GM23338 (cell line): Measurements from ENCODE around the gene HDAC8.

ENCODE experiments used
- EZH2 ChIP-seq: fragments of 200-600 bp; sonication (generic); IDR thresholded peaks from one replicate; pipeline ENCODE4 v1.8.0; 2017; ENCODE audit warnings: antibody characterized with exemption, mild to moderate bottlenecking, low read depth; ENCODE audit not compliant: unreplicated experiment
- NANOG ChIP-seq: IDR thresholded peaks from 2 replicates; pipeline ENCODE4 v1.6.1; 2016; ENCODE audit warnings: antibody characterized with exemption, borderline replicate concordance
- POLR2AphosphoS5 ChIP-seq: IDR thresholded peaks from 2 replicates; pipeline ENCODE4 v1.6.1; 2016; ENCODE audit warnings: antibody characterized with exemption, low read depth
- STAT1 ChIP-seq: IDR thresholded peaks from one replicate; pipeline ENCODE4 v1.6.1; 2016; ENCODE audit warnings: antibody characterized with exemption; ENCODE audit not compliant: unreplicated experiment
- ZNF114 ChIP-seq: fragments of 250-450 bp; sonication (Bioruptor Pico); IDR thresholded peaks from 2 replicates; pipeline ENCODE4 v1.5.0; 2020; ENCODE audit warnings: mild to moderate bottlenecking, moderate library complexity
- TF ChIP-seq, protein P1 (sequence below), 2 experiments: fragments of 200-600 bp in 1 of 2; sonication (generic) in 1 of 2; conservative IDR thresholded peaks; 2 replicates each; pipeline versions ENCODE4 v1.5.1 to v1.6.1; 2016 to 2017; ENCODE audit warnings: antibody characterized with exemption in 2 of 2, low read depth in 2 of 2, mild to moderate bottlenecking in 2 of 2, moderate library complexity in 1 of 2
- TF ChIP-seq, protein P2 (sequence below): IDR thresholded peaks from one replicate; pipeline ENCODE4 v1.6.1; 2018; ENCODE audit warnings: antibody characterized with exemption; ENCODE audit not compliant: unreplicated experiment

- TF ChIP-seq, protein P1, sequence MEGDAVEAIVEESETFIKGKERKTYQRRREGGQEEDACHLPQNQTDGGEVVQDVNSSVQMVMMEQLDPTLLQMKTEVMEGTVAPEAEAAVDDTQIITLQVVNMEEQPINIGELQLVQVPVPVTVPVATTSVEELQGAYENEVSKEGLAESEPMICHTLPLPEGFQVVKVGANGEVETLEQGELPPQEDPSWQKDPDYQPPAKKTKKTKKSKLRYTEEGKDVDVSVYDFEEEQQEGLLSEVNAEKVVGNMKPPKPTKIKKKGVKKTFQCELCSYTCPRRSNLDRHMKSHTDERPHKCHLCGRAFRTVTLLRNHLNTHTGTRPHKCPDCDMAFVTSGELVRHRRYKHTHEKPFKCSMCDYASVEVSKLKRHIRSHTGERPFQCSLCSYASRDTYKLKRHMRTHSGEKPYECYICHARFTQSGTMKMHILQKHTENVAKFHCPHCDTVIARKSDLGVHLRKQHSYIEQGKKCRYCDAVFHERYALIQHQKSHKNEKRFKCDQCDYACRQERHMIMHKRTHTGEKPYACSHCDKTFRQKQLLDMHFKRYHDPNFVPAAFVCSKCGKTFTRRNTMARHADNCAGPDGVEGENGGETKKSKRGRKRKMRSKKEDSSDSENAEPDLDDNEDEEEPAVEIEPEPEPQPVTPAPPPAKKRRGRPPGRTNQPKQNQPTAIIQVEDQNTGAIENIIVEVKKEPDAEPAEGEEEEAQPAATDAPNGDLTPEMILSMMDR (conservative IDR thresholded peaks at IDR 0.05; ENCODE audit: low read depth in 2 of 2) = no peak
- TF ChIP-seq STAT1 = no peak
- TF ChIP-seq EZH2 = no peak
- TF ChIP-seq NANOG = no peak
- no peak for TF ChIP-seq POLR2AphosphoS5
- TF ChIP-seq, protein P2, sequence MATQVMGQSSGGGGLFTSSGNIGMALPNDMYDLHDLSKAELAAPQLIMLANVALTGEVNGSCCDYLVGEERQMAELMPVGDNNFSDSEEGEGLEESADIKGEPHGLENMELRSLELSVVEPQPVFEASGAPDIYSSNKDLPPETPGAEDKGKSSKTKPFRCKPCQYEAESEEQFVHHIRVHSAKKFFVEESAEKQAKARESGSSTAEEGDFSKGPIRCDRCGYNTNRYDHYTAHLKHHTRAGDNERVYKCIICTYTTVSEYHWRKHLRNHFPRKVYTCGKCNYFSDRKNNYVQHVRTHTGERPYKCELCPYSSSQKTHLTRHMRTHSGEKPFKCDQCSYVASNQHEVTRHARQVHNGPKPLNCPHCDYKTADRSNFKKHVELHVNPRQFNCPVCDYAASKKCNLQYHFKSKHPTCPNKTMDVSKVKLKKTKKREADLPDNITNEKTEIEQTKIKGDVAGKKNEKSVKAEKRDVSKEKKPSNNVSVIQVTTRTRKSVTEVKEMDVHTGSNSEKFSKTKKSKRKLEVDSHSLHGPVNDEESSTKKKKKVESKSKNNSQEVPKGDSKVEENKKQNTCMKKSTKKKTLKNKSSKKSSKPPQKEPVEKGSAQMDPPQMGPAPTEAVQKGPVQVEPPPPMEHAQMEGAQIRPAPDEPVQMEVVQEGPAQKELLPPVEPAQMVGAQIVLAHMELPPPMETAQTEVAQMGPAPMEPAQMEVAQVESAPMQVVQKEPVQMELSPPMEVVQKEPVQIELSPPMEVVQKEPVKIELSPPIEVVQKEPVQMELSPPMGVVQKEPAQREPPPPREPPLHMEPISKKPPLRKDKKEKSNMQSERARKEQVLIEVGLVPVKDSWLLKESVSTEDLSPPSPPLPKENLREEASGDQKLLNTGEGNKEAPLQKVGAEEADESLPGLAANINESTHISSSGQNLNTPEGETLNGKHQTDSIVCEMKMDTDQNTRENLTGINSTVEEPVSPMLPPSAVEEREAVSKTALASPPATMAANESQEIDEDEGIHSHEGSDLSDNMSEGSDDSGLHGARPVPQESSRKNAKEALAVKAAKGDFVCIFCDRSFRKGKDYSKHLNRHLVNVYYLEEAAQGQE = no peak
- TF ChIP-seq ZNF114 (CRISPR knock-in tag) = no peak
Observed at GRCh38 chrX:72465889-72466288, 106.8 kb downstream of the HDAC8 start.
